ENCODE measurements around the gene FYB1. TPM values are rescaled to one million over a fixed set of nuclear protein-coding genes. Genes with fewer than 3 reads are reported as not detected.

The FYB1 gene
- total RNA-seq, 1 experiment from 2014 or later: 1.1 TPM

DNA sequence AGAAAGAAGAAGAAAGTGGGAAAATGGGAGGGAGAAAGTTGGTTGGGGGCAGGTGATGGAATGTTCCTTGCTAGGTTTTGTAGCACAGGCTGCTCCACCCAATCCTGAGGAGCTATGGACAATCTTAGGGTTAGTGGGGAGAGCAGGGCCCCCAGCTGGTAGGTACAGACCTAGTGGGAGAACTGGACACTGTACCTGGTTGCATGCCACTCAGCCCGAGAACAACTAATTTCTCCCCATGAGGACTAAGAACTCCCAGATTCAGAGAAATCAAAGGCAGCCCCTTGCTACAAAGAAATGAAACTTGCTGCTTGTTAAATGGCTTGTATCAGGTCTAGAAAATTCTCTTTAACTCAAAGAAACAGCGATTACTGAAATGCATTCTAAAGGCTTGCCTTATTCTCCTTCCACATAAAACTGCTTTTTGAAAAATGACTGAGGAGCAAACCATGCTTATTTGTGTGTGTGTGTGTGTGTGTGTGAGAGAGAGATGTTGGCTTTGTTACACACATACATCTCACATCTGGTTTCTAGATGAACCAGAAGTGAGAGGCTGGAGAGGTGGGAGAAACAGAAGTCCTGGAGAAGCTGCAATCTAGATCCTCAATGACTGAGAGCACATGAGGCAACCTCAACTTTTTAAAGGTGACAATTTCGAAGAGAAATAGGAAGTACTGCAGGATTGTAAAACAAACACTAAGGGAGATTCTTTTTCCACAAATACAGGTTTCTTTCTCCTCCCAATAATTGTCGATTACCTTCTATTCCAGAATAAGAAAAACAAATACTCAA lies 28.9 kb downstream of the FYB1 start:
- POLR2A ChIA-PET (ENCODE audit: unreplicated experiment): no interaction called here
- no peak for TF ChIP-seq EZH2phosphoT487 (IDR thresholded peaks at IDR 0.05; ENCODE audit: borderline replicate concordance, low read length)
- TF ChIP-seq, protein P1, sequence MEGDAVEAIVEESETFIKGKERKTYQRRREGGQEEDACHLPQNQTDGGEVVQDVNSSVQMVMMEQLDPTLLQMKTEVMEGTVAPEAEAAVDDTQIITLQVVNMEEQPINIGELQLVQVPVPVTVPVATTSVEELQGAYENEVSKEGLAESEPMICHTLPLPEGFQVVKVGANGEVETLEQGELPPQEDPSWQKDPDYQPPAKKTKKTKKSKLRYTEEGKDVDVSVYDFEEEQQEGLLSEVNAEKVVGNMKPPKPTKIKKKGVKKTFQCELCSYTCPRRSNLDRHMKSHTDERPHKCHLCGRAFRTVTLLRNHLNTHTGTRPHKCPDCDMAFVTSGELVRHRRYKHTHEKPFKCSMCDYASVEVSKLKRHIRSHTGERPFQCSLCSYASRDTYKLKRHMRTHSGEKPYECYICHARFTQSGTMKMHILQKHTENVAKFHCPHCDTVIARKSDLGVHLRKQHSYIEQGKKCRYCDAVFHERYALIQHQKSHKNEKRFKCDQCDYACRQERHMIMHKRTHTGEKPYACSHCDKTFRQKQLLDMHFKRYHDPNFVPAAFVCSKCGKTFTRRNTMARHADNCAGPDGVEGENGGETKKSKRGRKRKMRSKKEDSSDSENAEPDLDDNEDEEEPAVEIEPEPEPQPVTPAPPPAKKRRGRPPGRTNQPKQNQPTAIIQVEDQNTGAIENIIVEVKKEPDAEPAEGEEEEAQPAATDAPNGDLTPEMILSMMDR (conservative IDR thresholded peaks at IDR 0.05; ENCODE audit: low read depth, low read length): no peak
- no peak for TF ChIP-seq EZH2 (IDR thresholded peaks at IDR 0.05; ENCODE audit: low read length, unreplicated experiment)
- H3K9me3 ChIP-seq (ENCODE audit: low read length): no peaks in the 10 kb centered on the region
- CTCF ChIA-PET: no interaction called here
- H3K4me1 ChIP-seq (ENCODE audit: insufficient read depth, low read length): peaks cover 22% of the 10 kb centered on the region
- no peak overlapping the region for H3K27ac ChIP-seq (ENCODE audit: low read length)
- H3K9me2 ChIP-seq (replicated peaks; ENCODE audit: low read length): no peaks in the 10 kb centered on the region
- no peaks in the 10 kb centered on the region for H3K27me3 ChIP-seq (ENCODE audit: low read length)
- H2AFZ ChIP-seq (ENCODE audit: low read length): no peak overlapping the region
- DNase-seq: no peak
- H3K79me2 ChIP-seq (ENCODE audit: low read length): no peaks in the 10 kb centered on the region
- H3F3A ChIP-seq (ENCODE audit: low read length, unreplicated experiment): no peaks in the 10 kb centered on the region
- H3K4me3 ChIP-seq (ENCODE audit: low read length): no peak overlapping the region
- H3K4me2 ChIP-seq (ENCODE audit: low read length): no peak overlapping the region
- H3K36me3 ChIP-seq (ENCODE audit: low read depth, low read length): no peaks in the 10 kb centered on the region
- H4K20me1 ChIP-seq (ENCODE audit: low read length): no peaks in the 10 kb centered on the region
- no TSS peak for BruUV-seq (replicated peaks)
- no peak for ATAC-seq
- intact Hi-C loops (cut with micrococcal nuclease): loop anchor here (5.0 to 10.0 kb wide), 2 partner anchors 33 to 186 kb away; no protein-coding TSS in a partner anchor
- no peak overlapping the region for H3K9ac ChIP-seq (ENCODE audit: low read length)

DNA sequence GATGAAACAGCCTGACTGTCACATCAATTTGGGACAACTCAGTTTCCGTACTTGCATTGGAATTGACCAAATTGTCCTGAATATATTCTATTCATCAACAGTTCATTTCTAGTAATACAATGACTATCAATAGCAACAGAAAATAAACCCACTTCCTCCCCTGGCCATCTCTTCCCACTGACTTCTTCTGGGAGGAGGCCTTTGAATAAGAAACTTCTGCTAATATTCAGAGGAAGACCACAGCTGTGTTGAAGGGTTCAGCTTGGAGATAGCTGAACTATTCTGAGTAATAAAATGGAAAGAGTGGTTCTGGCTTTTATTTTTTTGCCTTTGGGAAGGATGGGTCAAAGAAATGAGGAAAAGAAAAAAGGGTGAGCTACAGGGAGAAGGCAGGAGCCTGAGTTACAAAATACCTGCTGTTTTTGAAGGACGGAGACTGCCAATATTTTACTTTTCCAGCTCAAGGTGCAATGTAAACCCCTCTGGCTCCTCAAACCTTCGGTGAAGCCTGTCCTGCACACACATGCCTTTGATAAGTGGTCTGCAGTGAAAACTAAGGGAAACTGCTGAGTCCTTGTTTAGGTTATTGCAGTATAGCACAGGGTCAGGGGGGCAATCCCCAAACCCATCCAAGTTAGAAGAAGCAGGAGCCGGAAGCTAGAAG lies 29.9 kb downstream of the FYB1 start:
- Histone ChIP-seq H3K27ac (ENCODE audit: low read length) (no peak overlapping the region), H3K4me1 (ENCODE audit: insufficient read depth, low read length) (peaks cover 11% of the 10 kb centered on the region), H3K4me2 (ENCODE audit: low read length) (no peak overlapping the region), H3K9me2 (replicated peaks; ENCODE audit: low read length) (no peaks in the 10 kb centered on the region), H3K4me3 (ENCODE audit: low read length) (no peak overlapping the region), H2AFZ (ENCODE audit: low read length) (no peak overlapping the region), H3K9me3 (ENCODE audit: low read length) (no peaks in the 10 kb centered on the region), H3K9ac (ENCODE audit: low read length) (no peak overlapping the region), H3K27me3 (ENCODE audit: low read length) (no peaks in the 10 kb centered on the region), H3F3A (ENCODE audit: low read length, unreplicated experiment) (no peaks in the 10 kb centered on the region), H4K20me1 (ENCODE audit: low read length) (no peaks in the 10 kb centered on the region), H3K79me2 (ENCODE audit: low read length) (no peaks in the 10 kb centered on the region), H3K36me3 (ENCODE audit: low read depth, low read length) (no peaks in the 10 kb centered on the region)
- TF ChIP-seq, protein P1 (conservative IDR thresholded peaks at IDR 0.05; ENCODE audit: low read depth, low read length): no peak
- no peak for TF ChIP-seq EZH2 (IDR thresholded peaks at IDR 0.05; ENCODE audit: low read length, unreplicated experiment)
- no peak for TF ChIP-seq EZH2phosphoT487 (IDR thresholded peaks at IDR 0.05; ENCODE audit: borderline replicate concordance, low read length)
- ATAC-seq (no peak), DNase-seq (no peak)
- BruUV-seq (replicated peaks): no TSS peak
- POLR2A ChIA-PET (ENCODE audit: unreplicated experiment): no interaction called here
- intact Hi-C loops (cut with micrococcal nuclease): no loop called here
- CTCF ChIA-PET: no interaction called here

All from PC-3 (cell line).